Endodermal cell (in vitro differentiated cells): Measurements from ENCODE around the gene PTPN1. TPM values are rescaled to one million over a fixed set of nuclear protein-coding genes. Genes with fewer than 3 reads are reported as not detected.

Source experiments
- DNase-seq: peaks from one replicate; pipeline ENCODE4 v3.0.0-alpha.2; 2017
- H3K27ac ChIP-seq: 2 replicates; pipeline ENCODE4 v1.5.1; 2013; ENCODE audit warnings: mild to moderate bottlenecking, low read depth, low read length, moderate library complexity
- H3K27me3 ChIP-seq: 2 replicates; pipeline ENCODE4 v1.6.1; 2013; ENCODE audit warnings: mild to moderate bottlenecking, low read length, moderate library complexity; ENCODE audit not compliant: insufficient read depth, control insufficient read depth, poor library complexity, severe bottlenecking
- H3K36me3 ChIP-seq: 2 replicates; pipeline ENCODE4 v1.7.0; 2013; ENCODE audit warnings: mild to moderate bottlenecking, low read length, moderate library complexity; ENCODE audit not compliant: control insufficient read depth, insufficient read depth
- H3K4me1 ChIP-seq: one replicate; pipeline ENCODE4 v1.7.0; 2013; ENCODE audit warnings: low read length; ENCODE audit not compliant: control insufficient read depth, insufficient read depth
- H3K4me3 ChIP-seq: 2 replicates; pipeline ENCODE4 v1.5.1; 2013; ENCODE audit warnings: mild to moderate bottlenecking, low read length, moderate library complexity
- H3K9ac ChIP-seq: 2 replicates; pipeline ENCODE4 v1.6.1; 2013; ENCODE audit warnings: mild to moderate bottlenecking, low read length, moderate library complexity; ENCODE audit not compliant: poor library complexity, severe bottlenecking; ENCODE audit errors: extremely low read depth
- H3K9me3 ChIP-seq: 2 replicates; pipeline ENCODE4 v1.6.1; 2013; ENCODE audit warnings: mild to moderate bottlenecking, low read length, moderate library complexity; ENCODE audit not compliant: control insufficient read depth
- H3K27ac Mint-ChIP-seq: 2 replicates; pipeline ENCODE4 v1.8.0; 2020; ENCODE audit warnings: mixed read lengths
- H3K27me3 Mint-ChIP-seq: 2 replicates; pipeline ENCODE4 v1.8.0; 2021; ENCODE audit warnings: mild to moderate bottlenecking, mixed read lengths; ENCODE audit not compliant: insufficient read depth
- H3K36me3 Mint-ChIP-seq: 2 replicates; pipeline ENCODE4 v1.8.0; 2020; ENCODE audit warnings: low read depth, mixed read lengths
- H3K4me1 Mint-ChIP-seq: 2 replicates; pipeline ENCODE4 v1.8.0; 2020; ENCODE audit warnings: mixed read lengths
- H3K4me3 Mint-ChIP-seq: 2 replicates; pipeline ENCODE4 v1.8.0; 2020; ENCODE audit warnings: mild to moderate bottlenecking, moderate library complexity, mixed read lengths
- H3K9me3 Mint-ChIP-seq: 2 replicates; pipeline ENCODE4 v1.8.0; 2020; ENCODE audit warnings: mild to moderate bottlenecking, mixed read lengths
- WGBS, 2 experiments: methylation state at CpG; one replicate each; pipeline versions ENCODE4 v1.1.5 to v1.1.7; 2013; ENCODE audit warnings: missing lambda C conversion rate in 2 of 2, mixed read lengths in 1 of 2; ENCODE audit not compliant: insufficient coverage in 1 of 2, insufficient read length in 1 of 2; 5-methylcytosine and 5-hydroxymethylcytosine counted together
- total RNA-seq, 2 donors: library from RNA; stranded (reverse); fragmentation: NEBNext Ultra II Directional in 1 of 2; extraction: Animal tissue kit (Norgen Biotek cat#: 25700) in 1 of 2; gene quantifications; 2 replicates in 1 of 2; 3 replicates in 1 of 2; pipeline ENCODE4 v1.2.1, GENCODE V29; 2021
- TF ChIP-seq, protein P1 (sequence below): fragments of 200-600 bp; sonication (generic); conservative IDR thresholded peaks from 2 replicates; pipeline ENCODE4 v1.5.0; 2021; ENCODE audit warnings: antibody characterized with exemption, mild to moderate bottlenecking

Gene PTPN1
- total RNA-seq, 2 donors from 2014 or later = 25.4 to 28.7 TPM

GRCh38 chr20:50467718-50468356 is 42.3 kb upstream of the PTPN1 start:
- Mint-ChIP-seq H3K9me3 (no peaks in the 10 kb centered on the region), H3K4me3 (no peak overlapping the region), H3K4me1 (no peaks in the 10 kb centered on the region), H3K36me3 (no peaks in the 10 kb centered on the region), H3K27ac (no peak overlapping the region), H3K27me3 (no peaks in the 10 kb centered on the region)
- DNase-seq = peak; percentile 82
- Histone ChIP-seq H3K4me1 (peaks cover 3% of the 10 kb centered on the region), H3K4me3 (no peak overlapping the region), H3K27me3 (no peaks in the 10 kb centered on the region), H3K27ac (no peak overlapping the region), H3K9me3 (no peaks in the 10 kb centered on the region), H3K36me3 (no peaks in the 10 kb centered on the region), H3K9ac (no peak overlapping the region)
- TF ChIP-seq, protein P1, sequence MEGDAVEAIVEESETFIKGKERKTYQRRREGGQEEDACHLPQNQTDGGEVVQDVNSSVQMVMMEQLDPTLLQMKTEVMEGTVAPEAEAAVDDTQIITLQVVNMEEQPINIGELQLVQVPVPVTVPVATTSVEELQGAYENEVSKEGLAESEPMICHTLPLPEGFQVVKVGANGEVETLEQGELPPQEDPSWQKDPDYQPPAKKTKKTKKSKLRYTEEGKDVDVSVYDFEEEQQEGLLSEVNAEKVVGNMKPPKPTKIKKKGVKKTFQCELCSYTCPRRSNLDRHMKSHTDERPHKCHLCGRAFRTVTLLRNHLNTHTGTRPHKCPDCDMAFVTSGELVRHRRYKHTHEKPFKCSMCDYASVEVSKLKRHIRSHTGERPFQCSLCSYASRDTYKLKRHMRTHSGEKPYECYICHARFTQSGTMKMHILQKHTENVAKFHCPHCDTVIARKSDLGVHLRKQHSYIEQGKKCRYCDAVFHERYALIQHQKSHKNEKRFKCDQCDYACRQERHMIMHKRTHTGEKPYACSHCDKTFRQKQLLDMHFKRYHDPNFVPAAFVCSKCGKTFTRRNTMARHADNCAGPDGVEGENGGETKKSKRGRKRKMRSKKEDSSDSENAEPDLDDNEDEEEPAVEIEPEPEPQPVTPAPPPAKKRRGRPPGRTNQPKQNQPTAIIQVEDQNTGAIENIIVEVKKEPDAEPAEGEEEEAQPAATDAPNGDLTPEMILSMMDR = no peak
- WGBS, 2 experiments = 70% methylated on average over 2 to 3 of the region's 3 CpGs

DNA sequence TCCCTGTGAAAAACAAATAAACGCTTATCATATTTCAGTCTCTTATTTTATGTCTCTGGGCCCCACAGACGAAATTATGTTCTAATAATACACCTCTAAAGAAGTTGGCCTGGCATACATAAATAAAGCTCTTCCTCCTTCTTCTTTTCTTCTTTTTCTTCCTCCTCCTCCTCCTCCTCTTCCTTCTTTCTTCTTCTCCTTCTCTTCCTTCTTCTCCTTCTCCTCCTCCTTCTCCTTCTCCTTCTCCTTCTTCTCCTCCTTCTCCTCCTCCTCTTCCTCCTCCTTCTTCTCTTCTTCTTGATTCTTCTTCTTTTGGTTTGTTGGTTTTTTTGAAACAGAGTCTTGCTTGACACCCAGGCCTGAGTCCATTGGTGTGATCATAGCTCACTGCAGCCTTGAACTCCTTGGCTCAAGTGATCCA is 41.8 kb upstream of the PTPN1 start:
- Mint-ChIP-seq H3K4me3 (no peak overlapping the region), H3K27ac (no peak overlapping the region), H3K27me3 (no peaks in the 10 kb centered on the region), H3K36me3 (no peaks in the 10 kb centered on the region), H3K4me1 (no peaks in the 10 kb centered on the region), H3K9me3 (no peaks in the 10 kb centered on the region)
- peaks cover 3% of the 10 kb centered on the region for H3K4me1 ChIP-seq
- WGBS, 2 experiments = 93 to 100% methylated on average over 2 of the region's 2 CpGs
- H3K36me3 ChIP-seq = no peaks in the 10 kb centered on the region
- H3K9ac ChIP-seq = no peak overlapping the region
- TF ChIP-seq, protein P1 = no peak
- H3K27ac ChIP-seq = no peak overlapping the region
- no peaks in the 10 kb centered on the region for H3K27me3 ChIP-seq
- H3K9me3 ChIP-seq = no peaks in the 10 kb centered on the region
- no peak overlapping the region for H3K4me3 ChIP-seq
- DNase-seq = no peak

DNA sequence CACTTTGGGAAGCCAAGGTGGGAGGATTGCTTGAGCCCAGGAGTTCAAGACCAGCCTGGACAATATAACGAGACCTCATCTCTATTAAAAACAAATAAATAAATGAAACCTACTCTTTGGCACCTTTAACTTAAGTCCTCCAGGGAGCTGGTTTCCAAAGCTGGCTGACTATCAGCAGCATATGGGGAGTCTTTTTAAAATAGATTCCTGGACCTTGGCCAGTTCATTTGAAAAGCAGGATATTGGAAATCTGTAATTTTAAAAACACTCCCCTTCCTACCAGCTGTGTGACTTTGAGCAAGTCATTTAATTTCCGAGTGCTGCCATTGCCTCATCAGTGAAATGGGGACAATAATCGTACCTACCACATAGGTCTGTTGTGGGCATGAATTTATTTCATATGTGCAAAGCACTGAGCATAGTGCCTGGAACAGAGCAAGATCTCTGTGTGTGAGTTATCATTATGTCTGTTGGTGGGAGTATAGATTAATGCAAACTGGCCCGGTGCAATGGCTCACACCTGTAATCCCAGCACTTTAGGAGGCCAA is 40.9 kb upstream of the PTPN1 start:
- no peaks in the 10 kb centered on the region for H3K27me3 Mint-ChIP-seq
- H3K9me3 Mint-ChIP-seq = no peaks in the 10 kb centered on the region
- no peak overlapping the region for H3K4me3 ChIP-seq

More for the DNA sequence above, 40.9 kb upstream of the PTPN1 start:
- Histone ChIP-seq H3K9me3 (no peaks in the 10 kb centered on the region), H3K9ac (no peak overlapping the region), H3K27me3 (no peaks in the 10 kb centered on the region), H3K4me1 (peaks cover 3% of the 10 kb centered on the region), H3K36me3 (no peaks in the 10 kb centered on the region), H3K27ac (no peak overlapping the region)
- Mint-ChIP-seq H3K27ac (no peak overlapping the region), H3K4me3 (no peak overlapping the region), H3K4me1 (no peaks in the 10 kb centered on the region), H3K36me3 (no peaks in the 10 kb centered on the region)
- 94 to 100% methylated on average over 2 to 4 of the region's 4 CpGs for WGBS, 2 experiments
- TF ChIP-seq, protein P1 = no peak
- no peak for DNase-seq
